Type B pancreatic cell (in vitro differentiated cells): Measurements from ENCODE around the gene CAMK2A. TPM values are rescaled to one million over a fixed set of nuclear protein-coding genes. Genes with fewer than 3 reads are reported as not detected.

Source experiments
- DNase-seq: peaks from one replicate; pipeline ENCODE4 v3.0.0; 2021; ENCODE audit warnings: mixed read lengths; ENCODE audit not compliant: unreplicated experiment; ENCODE audit errors: extremely low spot score
- H3K27ac Mint-ChIP-seq: 2 replicates; pipeline ENCODE4 v1.8.0; 2021; ENCODE audit warnings: mild to moderate bottlenecking, mixed read lengths
- H3K27me3 Mint-ChIP-seq: 2 replicates; pipeline ENCODE4 v1.8.0; 2021; ENCODE audit warnings: mixed read lengths
- H3K36me3 Mint-ChIP-seq: 2 replicates; pipeline ENCODE4 v1.8.0; 2021; ENCODE audit warnings: mixed read lengths
- H3K4me1 Mint-ChIP-seq: one replicate; pipeline ENCODE4 v1.8.0; 2021; ENCODE audit warnings: mixed read lengths; ENCODE audit not compliant: unreplicated experiment
- H3K4me3 Mint-ChIP-seq: 2 replicates; pipeline ENCODE4 v1.8.0; 2021; ENCODE audit warnings: mild to moderate bottlenecking, mixed read lengths
- H3K9me3 Mint-ChIP-seq: 2 replicates; pipeline ENCODE4 v1.8.0; 2021; ENCODE audit warnings: mixed read lengths
- CTCF ChIP-seq: fragments of 200-600 bp; sonication (generic); conservative IDR thresholded peaks from 2 replicates; pipeline ENCODE4 v1.5.0; 2021; ENCODE audit warnings: antibody characterized with exemption, mild to moderate bottlenecking
- total RNA-seq: library from RNA; stranded (reverse); gene quantifications from 2 replicates; pipeline ENCODE4 v1.2.1, GENCODE V29; 2021; ENCODE audit warnings: low replicate concordance

Gene CAMK2A
- total RNA-seq, 1 donor from 2014 or later, result 3.7 TPM

- Mint-ChIP-seq H3K27ac (no peak overlapping the region), H3K4me3 (no peak overlapping the region), H3K4me1 (peaks cover 58% of the 10 kb centered on the region), H3K9me3 (no peaks in the 10 kb centered on the region), H3K27me3 (peaks cover 24% of the 10 kb centered on the region), H3K36me3 (no peaks in the 10 kb centered on the region)
- DNase-seq, result no peak
- no peak for TF ChIP-seq CTCF
Measured at GRCh38 chr5:150305557-150305956, 16.0 kb upstream of the CAMK2A start.

- no peak for DNase-seq
- Mint-ChIP-seq H3K27me3 (peaks cover 26% of the 10 kb centered on the region), H3K9me3 (no peaks in the 10 kb centered on the region), H3K27ac (no peak overlapping the region), H3K4me1 (peaks cover 58% of the 10 kb centered on the region), H3K36me3 (no peaks in the 10 kb centered on the region), H3K4me3 (no peak overlapping the region)
- no peak for TF ChIP-seq CTCF
Measured at GRCh38 chr5:150305095-150305494, 15.5 kb upstream of the CAMK2A start.

GRCh38 chr5:150304481-150305081 is 15.0 kb upstream of the CAMK2A start:
- H3K4me3 Mint-ChIP-seq, result no peak overlapping the region
- peaks cover 57% of the 10 kb centered on the region for H3K4me1 Mint-ChIP-seq
- peak overlapping the region; percentile 61 for H3K27ac Mint-ChIP-seq
- DNase-seq, result no peak
- H3K9me3 Mint-ChIP-seq, result no peaks in the 10 kb centered on the region
- peaks cover 30% of the 10 kb centered on the region for H3K27me3 Mint-ChIP-seq
- no peak for TF ChIP-seq CTCF
- no peaks in the 10 kb centered on the region for H3K36me3 Mint-ChIP-seq

GRCh38 chr5:150303660-150304386 is 14.2 kb upstream of the CAMK2A start:
- Mint-ChIP-seq H3K4me3 (peak overlapping the region; percentile 72), H3K27ac (peak overlapping the region; percentile 61), H3K27me3 (peaks cover 30% of the 10 kb centered on the region), H3K36me3 (no peaks in the 10 kb centered on the region), H3K9me3 (no peaks in the 10 kb centered on the region), H3K4me1 (peaks cover 58% of the 10 kb centered on the region)
- DNase-seq, result no peak
- TF ChIP-seq CTCF, result no peak

GRCh38 chr5:150303070-150303615 is 13.6 kb upstream of the CAMK2A start:
- no peak for DNase-seq
- H3K9me3 Mint-ChIP-seq, result no peaks in the 10 kb centered on the region
- H3K27me3 Mint-ChIP-seq, result peaks cover 30% of the 10 kb centered on the region
- H3K4me1 Mint-ChIP-seq, result peaks cover 57% of the 10 kb centered on the region
- peak overlapping the region; percentile 61 for H3K27ac Mint-ChIP-seq
- H3K4me3 Mint-ChIP-seq, result peak overlapping the region; percentile 83
- no peak for TF ChIP-seq CTCF
- no peaks in the 10 kb centered on the region for H3K36me3 Mint-ChIP-seq
